Right lobe of liver (tissue), 6 donors: ENCODE measurements around the gene SUN3. TPM values are rescaled to one million over a fixed set of nuclear protein-coding genes. Genes with fewer than 3 reads are reported as not detected.
"Not testable (repeated sequence)": the region's sequence is repeated elsewhere in the genome, so short reads cannot be mapped to it uniquely, and the experiment has no call there.

Source experiments
- ATAC-seq, 4 donors: fragments of 200-7000 bp; cut with Tn5 transposase; one replicate each; pipeline ENCODE4 v1.9.1; 2020; ENCODE audit warnings: mild to moderate bottlenecking in 4 of 4, moderate library complexity in 4 of 4
- DNase-seq, 3 donors: peaks; one replicate each; pipeline ENCODE4 v3.0.0-alpha.2; 2020
- H3K27ac ChIP-seq, 3 donors: fragments of 200-600 bp; one replicate each; pipeline ENCODE4 v1.8.0; 2022
- H3K27me3 ChIP-seq, 2 donors: fragments of 200-600 bp; one replicate each; pipeline ENCODE4 v1.8.0; 2022
- H3K36me3 ChIP-seq, 4 donors: fragments of 200-600 bp; sonication (generic) in 1 of 4; one replicate each; pipeline versions ENCODE4 v1.5.1 to v1.8.0; 2017 to 2022; ENCODE audit warnings: control low read depth in 1 of 4
- H3K4me1 ChIP-seq, 4 donors: fragments of 200-600 bp; sonication (generic) in 1 of 4; one replicate each; pipeline versions ENCODE4 v1.5.1 to v1.8.0; 2017 to 2022; ENCODE audit warnings: control low read depth in 1 of 4
- H3K4me3 ChIP-seq, 3 donors: fragments of 200-600 bp; one replicate each; pipeline ENCODE4 v1.8.0; 2022
- H3K9me3 ChIP-seq, 4 donors: fragments of 200-600 bp; sonication (generic) in 1 of 4; one replicate each; pipeline versions ENCODE4 v1.5.1 to v1.8.0; 2017 to 2022; ENCODE audit warnings: control low read depth in 1 of 4
- POLR2A ChIP-seq: fragments of 450-650 bp; IDR thresholded peaks from one replicate; pipeline ENCODE4 v1.6.1; 2017; ENCODE audit warnings: antibody characterized with exemption, mild to moderate bottlenecking
- WGBS: methylation state at CpG from one replicate; pipeline ENCODE4 v1.1.6; 2018; ENCODE audit warnings: low coverage, low lambda C conversion rate; ENCODE audit not compliant: insufficient coverage; ENCODE audit errors: missing lambda C conversion rate; 5-methylcytosine and 5-hydroxymethylcytosine counted together
- intact Hi-C, 2 donors: fragments of 100-400 bp; cut with DNase I; formaldehyde crosslinking; loops; one replicate each; pipeline versions ENCODE4 v1.11.2 to v1.14.1; 2022
- total RNA-seq, 6 experiments: library from RNA; depleted of rRNA in 2 of 6; stranded (reverse); fragments of >200 nt in 2 of 6; fragmentation: NEBNext Ultra II Directional in 3 of 6; extraction: Animal tissue kit (Norgen Biotek cat#: 25700) in 3 of 6; gene quantifications; one replicate each; pipeline versions ENCODE4 v1.1.0 to v1.2.4, GENCODE V29; 2016 to 2023
- TF ChIP-seq, protein P1 (sequence below), 4 donors: fragments of 200-600 bp in 3 of 4; fragments of 450-650 bp in 1 of 4; IDR thresholded peaks; one replicate each; pipeline versions ENCODE4 v1.5.1 to v1.8.0; 2016 to 2022; ENCODE audit warnings: antibody characterized with exemption in 4 of 4, mild to moderate bottlenecking in 2 of 4
- donor health status: DM: no; HTN: yes; CAD: no.
- donor health status: DM: no; HTN: no; CAD: no.
- donor health status: DM: no; HTN: no; CAD: no.
- donor health status: DM: no; HTN: yes; CAD: no.
- donor health status: DM: no; HTN: yes; CAD: no.

The SUN3 gene
- total RNA-seq, 6 experiments from 2014 or later, result not detected

DNA sequence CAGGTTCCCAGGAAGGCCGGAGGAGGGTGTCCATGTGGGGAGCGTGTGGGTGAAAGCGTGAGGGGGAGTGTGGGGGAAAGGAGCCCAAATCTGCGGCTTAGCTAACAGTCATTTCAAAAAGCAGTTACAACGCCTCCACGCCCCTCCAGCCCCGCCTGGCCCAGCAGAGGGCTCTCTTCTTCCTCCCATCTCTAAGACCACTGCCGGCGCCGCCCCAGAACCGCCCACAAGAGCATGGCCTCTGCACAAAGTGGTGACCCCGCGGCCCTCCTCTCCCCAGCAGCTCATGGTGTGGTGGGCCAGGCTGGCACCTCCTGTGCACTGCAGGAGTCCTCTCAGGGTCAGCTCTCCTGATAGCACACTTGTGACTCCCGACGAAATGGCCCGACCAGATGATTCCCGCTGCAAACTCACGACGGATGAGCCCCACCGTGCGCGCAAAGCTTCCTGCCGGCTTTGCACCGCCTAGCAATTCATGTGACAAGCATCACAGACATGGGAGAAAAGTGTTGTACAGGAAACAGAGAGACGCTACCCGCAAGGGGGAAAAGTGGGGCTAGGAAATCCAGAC is 37.1 kb downstream of the SUN3 start:
- no peak for TF ChIP-seq POLR2A
- TF ChIP-seq, protein P1, sequence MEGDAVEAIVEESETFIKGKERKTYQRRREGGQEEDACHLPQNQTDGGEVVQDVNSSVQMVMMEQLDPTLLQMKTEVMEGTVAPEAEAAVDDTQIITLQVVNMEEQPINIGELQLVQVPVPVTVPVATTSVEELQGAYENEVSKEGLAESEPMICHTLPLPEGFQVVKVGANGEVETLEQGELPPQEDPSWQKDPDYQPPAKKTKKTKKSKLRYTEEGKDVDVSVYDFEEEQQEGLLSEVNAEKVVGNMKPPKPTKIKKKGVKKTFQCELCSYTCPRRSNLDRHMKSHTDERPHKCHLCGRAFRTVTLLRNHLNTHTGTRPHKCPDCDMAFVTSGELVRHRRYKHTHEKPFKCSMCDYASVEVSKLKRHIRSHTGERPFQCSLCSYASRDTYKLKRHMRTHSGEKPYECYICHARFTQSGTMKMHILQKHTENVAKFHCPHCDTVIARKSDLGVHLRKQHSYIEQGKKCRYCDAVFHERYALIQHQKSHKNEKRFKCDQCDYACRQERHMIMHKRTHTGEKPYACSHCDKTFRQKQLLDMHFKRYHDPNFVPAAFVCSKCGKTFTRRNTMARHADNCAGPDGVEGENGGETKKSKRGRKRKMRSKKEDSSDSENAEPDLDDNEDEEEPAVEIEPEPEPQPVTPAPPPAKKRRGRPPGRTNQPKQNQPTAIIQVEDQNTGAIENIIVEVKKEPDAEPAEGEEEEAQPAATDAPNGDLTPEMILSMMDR (IDR thresholded peaks at IDR 0.05), result peak; percentile 61 to 67 (median 66)
- peak overlapping the region; percentile 48 to 69 (median 57) for H3K4me3 ChIP-seq
- no peaks in the 10 kb centered on the region for H3K36me3 ChIP-seq
- H3K27ac ChIP-seq, result peak overlapping the region in 2 of 3 donors; percentile 43 to 48
- H3K4me1 ChIP-seq, result peaks cover 0 to 3% (median 0%) of the 10 kb centered on the region in 4 donors
- peak; percentile 89 to 93 (median 92) for DNase-seq
- peak; percentile 100 for ATAC-seq
- H3K9me3 ChIP-seq, result no peaks in the 10 kb centered on the region
- intact Hi-C loops, result no loop called here
- WGBS, result under 1% methylated on average over 15 of the region's 26 CpGs
- H3K27me3 ChIP-seq, result no peaks in the 10 kb centered on the region

DNA sequence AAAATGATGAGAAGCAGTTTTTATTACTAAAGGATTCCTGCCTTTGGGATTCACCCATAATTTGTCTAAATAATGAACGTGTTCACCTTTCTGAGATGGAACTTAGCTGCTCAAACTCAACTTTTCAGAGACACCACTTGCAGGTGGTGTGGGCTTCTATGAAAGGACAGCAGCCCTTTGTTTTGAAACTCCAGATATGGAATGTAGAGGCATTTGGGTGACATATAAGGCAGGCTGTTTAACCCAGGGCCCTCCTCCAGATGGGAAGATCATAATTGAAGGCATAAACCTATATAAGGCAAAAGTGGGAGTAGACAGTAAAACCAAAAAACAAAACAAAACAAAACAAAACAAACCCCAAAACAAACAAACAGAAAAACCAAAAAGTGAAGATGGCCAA is 37.6 kb downstream of the SUN3 start:
- DNase-seq, result no peak
- TF ChIP-seq, protein P1 (IDR thresholded peaks at IDR 0.05), result no peak
- no peak for TF ChIP-seq POLR2A
- Histone ChIP-seq H3K27me3 (no peaks in the 10 kb centered on the region), H3K9me3 (no peaks in the 10 kb centered on the region), H3K4me3 (no peak overlapping the region), H3K4me1 (peaks cover 0 to 3% (median 0%) of the 10 kb centered on the region in 4 donors), H3K27ac (peak overlapping the region in 1 of 3 donors; percentile 43), H3K36me3 (no peaks in the 10 kb centered on the region)
- intact Hi-C loops, result no loop called here
- WGBS, result 93% methylated on average over 1 of the region's 1 CpG
- no peak for ATAC-seq

DNA sequence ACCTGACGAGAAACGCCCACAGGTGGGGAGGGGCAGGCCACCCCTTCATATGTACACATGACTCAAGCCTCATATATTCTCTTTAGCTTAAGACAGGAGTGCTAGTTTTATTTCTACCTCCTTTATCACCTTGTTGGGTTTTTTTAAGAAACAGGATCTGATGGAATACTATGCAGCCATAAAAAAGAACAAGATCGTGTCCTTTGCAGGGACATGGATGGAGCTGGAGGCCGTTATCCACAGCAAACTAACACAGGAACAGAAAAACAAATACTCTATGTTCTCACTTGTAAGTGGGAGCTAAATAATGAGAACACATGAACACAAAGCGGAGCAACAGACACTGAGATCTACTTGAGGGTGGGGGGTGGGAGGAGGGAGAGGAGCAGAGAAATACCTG is 38.3 kb downstream of the SUN3 start:
- peaks cover 0 to 3% (median 0%) of the 10 kb centered on the region in 4 donors for H3K4me1 ChIP-seq
- TF ChIP-seq, protein P1 (IDR thresholded peaks at IDR 0.05), result no peak
- TF ChIP-seq POLR2A, result no peak
- H3K27me3 ChIP-seq, result no peaks in the 10 kb centered on the region
- no peak for ATAC-seq
- DNase-seq, result no peak
- WGBS, result 96% methylated on average over 3 of the region's 5 CpGs
- H3K9me3 ChIP-seq, result no peaks in the 10 kb centered on the region
- H3K27ac ChIP-seq, result no peak overlapping the region
- intact Hi-C loops, result no loop called here
- no peak overlapping the region for H3K4me3 ChIP-seq
- H3K36me3 ChIP-seq, result no peaks in the 10 kb centered on the region

DNA sequence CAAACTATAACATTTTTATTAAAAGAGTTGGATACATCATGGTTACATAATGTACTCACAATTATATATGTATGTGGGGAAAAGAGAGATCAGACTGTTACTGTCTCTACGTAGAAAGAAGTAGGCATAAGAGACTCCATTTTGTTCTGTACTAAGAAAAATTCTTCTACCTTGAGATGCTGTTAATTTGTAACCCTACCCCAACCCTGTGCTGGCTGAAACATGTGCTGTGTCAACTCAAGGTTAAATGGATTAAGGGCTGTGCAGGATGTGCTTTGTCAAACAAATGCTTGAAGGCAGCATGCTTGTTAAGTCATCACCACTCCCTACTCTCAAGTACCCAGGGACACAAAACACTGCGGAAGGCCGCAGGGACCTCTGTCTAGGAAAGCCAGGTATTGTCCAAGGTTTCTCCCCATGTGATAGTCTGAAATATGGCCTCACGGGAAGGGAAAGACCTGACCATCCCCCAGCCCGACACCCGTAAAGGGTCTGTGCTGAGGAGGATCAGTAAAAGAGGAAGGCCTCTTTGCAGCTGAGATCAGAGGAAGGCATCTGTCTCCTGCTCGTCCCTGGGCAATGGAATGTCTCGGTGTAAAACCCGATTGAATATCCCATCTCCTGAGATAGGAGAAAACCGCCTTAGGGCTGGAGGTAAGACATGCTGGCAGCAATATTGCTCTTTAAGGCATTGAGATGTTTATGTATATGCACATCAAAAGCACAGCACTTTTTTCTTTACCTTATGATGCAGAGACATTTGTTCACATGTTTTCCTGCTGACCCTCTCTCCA is 39.1 kb downstream of the SUN3 start:
- intact Hi-C loops, result loop anchor here in 1 of 2 donors (10.0 kb wide), 1 partner anchor 115 kb away; no protein-coding TSS in a partner anchor
- H3K9me3 ChIP-seq, H3K36me3 ChIP-seq, DNase-seq, H3K27ac ChIP-seq, H3K4me1 ChIP-seq, H3K27me3 ChIP-seq, H3K4me3 ChIP-seq, ATAC-seq: not testable (repeated sequence)
- 63% methylated on average over 7 of the region's 10 CpGs for WGBS
